Activated naive CD8-positive, alpha-beta T cell treated with anti-CD3 and anti-CD28 coated beads for 36 hours (primary cell): Measurements from ENCODE around the gene SLC6A16. TPM values are rescaled to one million over a fixed set of nuclear protein-coding genes. Genes with fewer than 3 reads are reported as not detected.

Source experiments
- DNase-seq: peaks from one replicate; pipeline ENCODE4 v3.0.0; 2021
- H3K27ac Mint-ChIP-seq: one replicate; pipeline ENCODE4 v1.8.0; 2022; ENCODE audit warnings: mild to moderate bottlenecking, moderate library complexity, mixed read lengths
- H3K27me3 Mint-ChIP-seq: one replicate; pipeline ENCODE4 v1.8.0; 2022; ENCODE audit warnings: mild to moderate bottlenecking, mixed read lengths
- H3K36me3 Mint-ChIP-seq: one replicate; pipeline ENCODE4 v1.8.0; 2021; ENCODE audit warnings: mild to moderate bottlenecking, mixed read lengths
- H3K4me1 Mint-ChIP-seq: one replicate; pipeline ENCODE4 v1.8.0; 2021; ENCODE audit warnings: mixed read lengths
- H3K4me3 Mint-ChIP-seq: one replicate; pipeline ENCODE4 v1.8.0; 2022; ENCODE audit warnings: mild to moderate bottlenecking, moderate library complexity, mixed read lengths
- H3K9me3 Mint-ChIP-seq: one replicate; pipeline ENCODE4 v1.8.0; 2022; ENCODE audit warnings: mixed read lengths
- total RNA-seq, 2 experiments: library from RNA; stranded (reverse); gene quantifications; one replicate each; pipeline ENCODE4 v1.2.3, GENCODE V29; 2021

SLC6A16 gene
- total RNA-seq, 2 experiments from 2014 or later, result 0.86 to 1.4 TPM

DNA sequence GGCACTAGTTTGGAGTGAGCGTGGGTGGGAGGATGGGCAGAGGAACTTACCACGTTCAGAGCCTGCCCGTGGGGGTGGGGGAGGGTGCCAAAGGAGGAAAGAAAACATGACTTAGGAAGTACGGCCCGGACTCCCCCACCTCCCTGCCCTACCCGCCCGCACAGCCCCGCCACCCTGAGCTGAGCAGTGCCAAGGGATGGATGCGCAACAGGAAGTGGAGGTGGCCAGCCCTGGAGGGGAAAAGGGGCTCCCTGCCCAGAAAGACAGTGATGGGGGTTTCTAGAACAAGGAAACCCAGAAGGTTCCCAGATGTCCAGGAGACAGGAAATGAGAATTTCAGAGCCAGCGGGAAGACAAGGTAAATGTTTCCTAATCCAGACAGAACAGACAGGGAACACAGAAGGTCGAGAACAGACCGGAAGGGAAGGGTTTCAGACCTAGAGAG, 30.9 kb upstream of the SLC6A16 start:
- DNase-seq, result no peak
- Mint-ChIP-seq H3K27me3 (peaks cover 11% of the 10 kb centered on the region), H3K4me1 (peaks cover 12% of the 10 kb centered on the region), H3K27ac (no peak overlapping the region), H3K36me3 (no peaks in the 10 kb centered on the region), H3K4me3 (no peak overlapping the region), H3K9me3 (no peaks in the 10 kb centered on the region)

DNA sequence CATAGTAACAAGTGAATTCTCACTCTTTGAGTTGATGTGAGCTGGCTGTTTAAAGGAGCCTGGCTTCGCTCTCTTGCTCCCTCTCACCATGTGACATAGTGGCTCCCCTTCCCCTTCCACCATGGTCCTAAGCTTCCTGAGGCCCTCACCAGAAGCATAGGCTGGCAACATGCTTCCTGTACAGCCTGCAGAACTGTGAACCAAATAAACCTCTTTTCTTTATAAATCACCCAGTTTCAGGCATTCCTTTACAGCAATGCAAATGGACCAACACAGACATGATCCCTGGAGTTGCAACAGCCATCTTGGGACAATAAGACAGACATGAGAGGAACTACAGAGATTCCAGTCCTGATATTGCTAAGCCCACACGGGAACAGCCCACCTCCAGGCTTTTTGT, 24.6 kb upstream of the SLC6A16 start:
- no peaks in the 10 kb centered on the region for H3K9me3 Mint-ChIP-seq
- H3K36me3 Mint-ChIP-seq, result no peaks in the 10 kb centered on the region
- H3K4me3 Mint-ChIP-seq, result no peak overlapping the region
- no peak overlapping the region for H3K27ac Mint-ChIP-seq
- no peaks in the 10 kb centered on the region for H3K27me3 Mint-ChIP-seq
- no peak for DNase-seq
- no peaks in the 10 kb centered on the region for H3K4me1 Mint-ChIP-seq

DNA sequence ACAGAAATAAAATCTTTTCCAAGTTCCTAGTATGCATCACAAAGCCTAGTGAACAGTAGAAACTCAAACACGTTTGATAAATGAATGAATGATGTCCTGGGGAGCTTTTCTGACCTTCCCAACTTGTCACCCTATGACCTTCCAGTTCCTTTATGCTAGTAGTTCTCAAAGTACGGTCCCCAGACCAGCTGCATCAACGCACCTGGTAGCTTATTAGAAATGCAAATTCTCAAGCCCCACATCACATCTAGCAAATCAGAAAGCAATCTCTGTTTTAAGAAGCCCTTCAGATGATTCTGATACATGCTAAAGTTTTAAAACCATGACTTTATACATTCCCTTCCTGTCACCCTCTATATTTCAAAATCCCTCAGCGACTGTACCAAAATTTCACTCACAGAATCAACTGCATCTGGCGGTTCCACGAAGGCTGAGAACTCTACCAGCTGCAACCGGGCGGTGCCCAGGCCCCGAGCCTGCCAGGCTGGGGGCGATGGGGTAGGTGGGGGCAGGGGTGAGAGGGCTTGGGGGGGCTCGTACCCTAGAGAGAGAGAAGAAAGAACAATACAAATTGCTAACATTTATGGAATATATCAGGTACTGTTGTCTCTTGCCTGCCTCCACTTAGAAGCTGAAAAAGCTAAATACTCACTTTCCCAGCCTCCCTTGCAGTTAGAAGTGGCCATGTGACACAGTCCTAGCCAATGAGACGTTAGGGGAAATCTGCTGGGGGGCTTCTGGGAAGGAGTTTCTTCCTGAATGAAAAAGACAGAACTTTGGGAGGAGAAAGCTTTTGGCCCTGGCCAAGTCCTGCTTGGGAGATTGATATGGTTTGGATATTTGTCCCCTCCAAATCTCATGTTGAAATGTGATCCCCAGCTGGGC, 23.6 kb upstream of the SLC6A16 start:
- DNase-seq, result no peak
- no peaks in the 10 kb centered on the region for H3K27me3 Mint-ChIP-seq
- no peaks in the 10 kb centered on the region for H3K4me1 Mint-ChIP-seq
- no peaks in the 10 kb centered on the region for H3K9me3 Mint-ChIP-seq
- H3K4me3 Mint-ChIP-seq, result no peak overlapping the region
- H3K36me3 Mint-ChIP-seq, result no peaks in the 10 kb centered on the region
- no peak overlapping the region for H3K27ac Mint-ChIP-seq

DNA sequence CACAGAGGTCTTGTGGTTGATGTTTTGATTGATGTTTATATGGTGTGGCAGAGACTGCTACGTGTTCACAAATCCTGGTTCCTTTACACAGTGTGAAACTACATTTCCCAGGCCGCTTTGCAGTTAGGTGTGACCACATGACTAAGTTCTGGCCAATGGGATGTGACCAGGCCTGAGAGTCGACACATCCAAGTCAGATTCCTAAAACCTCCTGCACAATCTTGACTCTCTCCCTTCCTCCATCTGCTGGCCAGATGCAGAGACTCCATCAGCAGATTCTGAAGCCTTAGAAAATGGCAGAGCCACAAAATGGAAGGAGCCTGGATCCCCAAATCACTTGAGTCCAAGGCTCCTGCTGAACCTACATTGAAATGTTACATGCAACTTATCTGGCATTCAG, 22.8 kb upstream of the SLC6A16 start:
- Mint-ChIP-seq H3K27me3 (no peaks in the 10 kb centered on the region), H3K4me1 (peaks cover 2% of the 10 kb centered on the region), H3K27ac (no peak overlapping the region), H3K4me3 (no peak overlapping the region), H3K9me3 (no peaks in the 10 kb centered on the region), H3K36me3 (no peaks in the 10 kb centered on the region)
- DNase-seq, result no peak

DNA sequence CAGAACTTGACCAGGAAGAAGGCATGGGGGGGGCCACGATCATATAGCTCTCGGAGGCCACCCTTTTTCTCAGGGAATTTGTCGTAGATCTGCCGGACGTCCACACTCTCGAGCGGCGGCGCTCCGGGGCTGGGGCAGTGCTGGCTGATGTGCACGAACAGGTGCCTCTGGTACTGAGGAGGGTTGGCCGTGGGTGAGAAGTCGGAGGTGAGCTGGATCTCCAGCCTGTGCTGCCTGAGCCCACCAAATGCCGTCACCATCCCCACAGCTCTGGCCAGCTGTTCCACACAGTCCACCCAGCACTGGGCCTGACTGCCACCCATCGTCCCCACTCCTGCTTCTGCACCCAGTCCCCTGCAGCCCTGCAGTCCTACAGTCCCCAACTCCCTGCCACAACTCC, 22.2 kb upstream of the SLC6A16 start:
- Mint-ChIP-seq H3K27ac (no peak overlapping the region), H3K27me3 (no peaks in the 10 kb centered on the region), H3K36me3 (no peaks in the 10 kb centered on the region), H3K4me3 (no peak overlapping the region), H3K9me3 (no peaks in the 10 kb centered on the region), H3K4me1 (peaks cover 4% of the 10 kb centered on the region)
- no peak for DNase-seq

DNA sequence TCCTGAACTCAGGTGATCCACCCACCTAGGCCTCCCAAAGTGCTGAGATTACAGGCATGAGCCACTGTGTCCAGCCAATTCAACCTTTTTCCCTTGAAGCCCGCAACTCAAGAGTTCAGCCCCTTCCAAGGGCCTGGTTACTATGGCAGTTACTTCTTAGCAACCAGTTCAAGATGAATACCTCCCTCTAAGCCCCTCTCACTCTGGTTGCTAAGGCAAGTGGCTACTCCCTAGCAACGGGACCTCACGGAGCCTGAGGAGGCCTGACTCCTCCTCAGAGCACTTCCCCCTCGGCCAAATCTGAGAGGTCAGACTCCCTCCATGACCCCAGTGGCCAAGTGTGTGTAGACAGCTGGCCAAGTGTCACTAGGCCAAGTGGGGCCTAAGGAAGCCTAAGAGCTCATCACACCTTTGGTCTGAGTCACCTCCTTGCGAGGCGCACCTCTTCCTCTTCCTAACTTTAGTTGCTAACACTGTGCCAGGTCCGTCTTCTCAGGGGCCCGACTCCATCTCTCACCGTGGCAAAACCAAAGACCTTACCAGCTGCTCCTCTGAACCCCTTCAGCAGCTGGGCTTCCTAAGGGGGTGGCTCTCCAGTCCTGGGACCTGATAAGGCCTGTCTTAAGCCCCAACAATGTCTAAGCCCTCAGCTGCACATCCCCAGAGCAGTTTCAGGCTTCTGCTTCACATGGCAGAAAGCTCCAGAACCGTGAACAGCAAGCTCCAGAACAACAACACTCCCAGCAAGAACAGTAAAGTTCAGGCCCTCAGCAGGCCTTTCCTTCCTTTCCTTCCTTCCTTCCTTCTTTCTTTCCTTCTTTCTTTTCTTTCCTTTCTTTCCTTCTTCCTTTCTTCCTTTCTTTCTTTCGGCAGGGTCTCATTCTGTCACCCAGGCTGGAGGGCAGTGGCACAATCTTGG, 19.8 kb upstream of the SLC6A16 start:
- no peaks in the 10 kb centered on the region for H3K9me3 Mint-ChIP-seq
- no peak for DNase-seq
- H3K36me3 Mint-ChIP-seq, result peaks cover 7% of the 10 kb centered on the region
- H3K4me3 Mint-ChIP-seq, result no peak overlapping the region
- no peak overlapping the region for H3K27ac Mint-ChIP-seq
- no peaks in the 10 kb centered on the region for H3K27me3 Mint-ChIP-seq
- peaks cover 10% of the 10 kb centered on the region for H3K4me1 Mint-ChIP-seq

DNA sequence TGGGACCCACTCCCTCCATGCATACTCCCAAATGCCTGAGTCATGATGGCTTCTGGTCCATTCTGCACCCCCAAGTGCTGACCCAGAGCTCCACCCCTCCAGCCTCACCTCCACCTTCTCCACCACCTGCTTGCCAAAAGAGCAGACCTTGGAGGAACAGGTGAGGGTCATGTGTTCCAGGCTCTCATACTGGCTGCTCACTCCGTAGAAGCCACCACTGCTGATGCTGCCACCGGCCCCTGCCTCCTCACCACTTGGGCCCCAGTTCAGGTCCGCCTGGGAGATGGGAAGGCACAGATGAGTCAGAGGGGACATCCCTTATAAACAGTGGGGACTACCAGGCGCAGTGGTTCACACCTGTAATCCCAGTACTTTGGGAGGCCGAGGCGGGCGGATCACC, 18.1 kb upstream of the SLC6A16 start:
- H3K4me3 Mint-ChIP-seq, result no peak overlapping the region
- H3K27me3 Mint-ChIP-seq, result no peaks in the 10 kb centered on the region
- no peaks in the 10 kb centered on the region for H3K9me3 Mint-ChIP-seq
- peaks cover 16% of the 10 kb centered on the region for H3K36me3 Mint-ChIP-seq
- DNase-seq, result no peak
- no peak overlapping the region for H3K27ac Mint-ChIP-seq
- H3K4me1 Mint-ChIP-seq, result peaks cover 15% of the 10 kb centered on the region

DNA sequence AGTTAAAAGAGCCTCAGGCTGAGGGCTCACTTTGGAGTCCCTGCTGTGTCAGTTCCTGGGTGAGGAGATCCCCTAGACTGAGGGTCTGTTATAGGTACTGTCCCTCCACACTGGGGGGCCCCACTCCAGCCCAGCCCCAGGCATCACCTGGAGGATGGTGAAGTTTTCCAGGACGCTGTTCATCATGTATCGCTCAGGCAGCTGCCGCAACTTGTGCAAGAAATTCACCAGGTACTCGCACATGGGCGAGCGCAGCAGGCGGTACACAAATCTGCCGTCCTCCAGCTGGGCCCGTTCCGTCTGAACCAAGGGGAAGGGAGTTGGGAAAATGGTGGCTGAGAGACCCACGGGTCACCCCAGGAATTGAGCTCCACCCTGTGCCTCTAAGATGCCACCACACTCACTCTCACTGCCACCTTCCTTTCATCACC, 17.3 kb upstream of the SLC6A16 start:
- Mint-ChIP-seq H3K9me3 (no peaks in the 10 kb centered on the region), H3K27ac (no peak overlapping the region), H3K36me3 (peaks cover 21% of the 10 kb centered on the region), H3K4me3 (no peak overlapping the region), H3K4me1 (peaks cover 17% of the 10 kb centered on the region), H3K27me3 (no peaks in the 10 kb centered on the region)
- DNase-seq, result no peak

DNA sequence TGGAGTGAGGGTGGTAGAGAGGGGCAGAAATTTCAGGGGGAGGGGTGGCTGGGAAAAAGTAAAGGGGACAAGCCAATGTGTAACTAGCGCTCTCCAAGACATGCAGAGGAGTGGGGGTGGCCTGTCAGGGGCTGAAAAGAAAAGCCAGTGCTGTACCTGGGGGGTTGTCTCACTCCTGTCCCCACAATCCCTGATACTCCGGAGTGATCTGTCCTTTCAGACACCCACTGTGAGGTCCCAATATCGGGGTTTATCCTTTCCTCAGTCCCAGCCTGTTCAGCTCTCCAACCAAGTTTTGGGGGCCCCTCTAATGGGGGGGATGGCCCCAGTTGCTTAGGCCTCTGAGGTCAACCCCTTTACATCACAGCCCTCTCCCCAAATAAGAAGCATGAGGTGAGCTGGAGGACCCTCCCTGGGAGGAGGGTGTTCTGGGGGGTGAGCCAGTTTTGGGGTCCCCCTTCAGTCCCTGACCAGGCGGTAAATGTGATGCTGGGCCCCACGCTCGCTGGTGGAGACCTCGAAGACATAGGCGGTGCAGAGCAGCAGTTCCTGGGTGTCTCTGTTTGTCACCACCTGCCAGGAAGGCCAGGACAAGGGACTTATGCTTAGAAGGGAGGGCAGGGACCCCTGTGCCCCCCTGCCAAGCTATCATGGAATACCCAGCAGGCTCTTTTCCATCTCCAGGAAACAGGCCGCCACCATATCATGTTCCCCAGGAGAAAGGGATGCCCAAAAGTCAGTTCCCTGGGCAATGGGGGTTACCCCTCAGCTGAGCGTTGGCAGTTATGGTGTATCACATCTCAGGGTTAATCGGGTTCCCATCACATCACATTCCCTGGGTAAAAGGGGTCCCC, 16.1 kb upstream of the SLC6A16 start:
- Mint-ChIP-seq H3K4me3 (no peak overlapping the region), H3K27ac (no peak overlapping the region), H3K27me3 (no peaks in the 10 kb centered on the region), H3K36me3 (peaks cover 24% of the 10 kb centered on the region), H3K9me3 (no peaks in the 10 kb centered on the region), H3K4me1 (peaks cover 25% of the 10 kb centered on the region)
- DNase-seq, result no peak

DNA sequence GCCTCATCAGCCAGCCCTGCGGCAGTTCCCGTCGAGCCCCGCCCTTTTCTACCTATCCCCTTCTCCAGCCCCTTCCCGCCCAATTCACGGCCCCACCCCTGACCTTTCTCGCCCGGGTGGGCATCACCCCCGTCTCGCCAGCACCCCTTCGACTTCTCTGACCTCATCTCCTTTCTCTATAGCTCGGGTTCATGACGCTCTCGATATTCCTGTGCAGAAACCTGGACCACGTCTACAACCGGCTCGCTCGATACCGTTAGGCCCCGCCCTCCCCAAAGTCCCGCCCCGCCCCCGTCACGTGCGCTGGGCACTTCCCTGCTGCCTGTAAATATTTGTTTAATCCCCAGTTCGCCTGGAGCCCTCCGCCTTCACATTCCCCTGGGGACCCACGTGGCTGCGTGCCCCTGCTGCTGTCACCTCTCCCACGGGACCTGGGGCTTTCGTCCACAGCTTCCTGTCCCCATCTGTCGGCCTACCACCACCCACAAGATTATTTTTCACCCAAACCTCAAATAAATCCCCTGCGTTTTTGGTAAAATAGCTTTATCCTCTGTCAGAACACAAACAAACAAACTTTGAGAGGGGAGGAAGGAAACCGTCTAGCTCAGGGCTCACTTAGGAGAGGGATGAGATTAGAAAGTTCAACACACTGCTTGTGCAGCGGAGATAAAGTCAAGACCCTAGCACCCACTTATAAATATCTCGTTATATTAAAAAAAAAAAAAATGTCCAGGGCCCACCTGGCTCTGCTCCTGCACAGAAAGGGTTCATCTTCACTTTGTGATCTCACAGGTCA, 15.3 kb upstream of the SLC6A16 start:
- DNase-seq, result no peak
- Mint-ChIP-seq H3K36me3 (peaks cover 24% of the 10 kb centered on the region), H3K4me1 (peaks cover 28% of the 10 kb centered on the region)

DNA sequence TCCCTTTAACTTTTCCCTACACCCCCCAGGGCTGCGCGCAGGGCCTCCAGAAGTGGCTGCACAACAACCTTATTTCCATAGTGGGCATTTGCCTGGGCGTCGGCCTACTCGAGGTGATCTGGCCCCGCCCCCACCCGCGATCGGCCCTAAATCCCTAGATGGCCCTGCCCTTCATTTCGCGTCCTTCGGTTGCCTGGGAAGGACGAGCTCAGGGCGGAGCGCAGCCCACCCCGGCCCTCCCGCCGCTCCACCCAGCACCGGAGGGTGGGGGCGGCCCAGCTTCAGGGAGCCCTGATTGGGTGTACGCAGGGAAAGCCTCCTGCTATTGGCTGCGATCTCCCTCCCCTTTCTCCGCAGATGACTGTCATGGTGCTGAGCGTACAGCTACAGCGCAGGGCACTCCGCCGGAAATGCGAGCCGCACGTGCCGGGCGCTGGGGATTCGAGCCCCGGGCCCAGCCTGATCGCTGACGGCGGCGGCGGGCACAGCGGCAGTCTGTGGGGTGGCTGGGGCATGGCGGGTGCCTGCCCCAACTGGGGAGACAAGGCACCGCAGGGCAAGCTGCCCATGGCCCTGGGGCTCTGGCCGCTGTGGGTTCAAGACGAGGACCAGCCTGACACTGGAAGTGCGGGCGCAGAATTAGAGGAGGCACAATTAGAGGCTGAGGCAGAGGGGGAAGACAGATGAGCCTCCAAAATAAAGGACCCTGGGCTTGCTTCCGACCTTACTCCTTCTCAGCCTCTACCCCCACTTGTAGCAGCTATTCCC, 14.5 kb upstream of the SLC6A16 start:
- H3K9me3 Mint-ChIP-seq, result no peaks in the 10 kb centered on the region
- peak overlapping the region; percentile 59 for H3K27ac Mint-ChIP-seq

More for the DNA sequence above, 15.3 kb upstream of the SLC6A16 start:
- no peak overlapping the region for H3K4me3 Mint-ChIP-seq
- H3K27ac Mint-ChIP-seq, result peak overlapping the region; percentile 59
- H3K27me3 Mint-ChIP-seq, result no peaks in the 10 kb centered on the region
- H3K9me3 Mint-ChIP-seq, result no peaks in the 10 kb centered on the region

DNA sequence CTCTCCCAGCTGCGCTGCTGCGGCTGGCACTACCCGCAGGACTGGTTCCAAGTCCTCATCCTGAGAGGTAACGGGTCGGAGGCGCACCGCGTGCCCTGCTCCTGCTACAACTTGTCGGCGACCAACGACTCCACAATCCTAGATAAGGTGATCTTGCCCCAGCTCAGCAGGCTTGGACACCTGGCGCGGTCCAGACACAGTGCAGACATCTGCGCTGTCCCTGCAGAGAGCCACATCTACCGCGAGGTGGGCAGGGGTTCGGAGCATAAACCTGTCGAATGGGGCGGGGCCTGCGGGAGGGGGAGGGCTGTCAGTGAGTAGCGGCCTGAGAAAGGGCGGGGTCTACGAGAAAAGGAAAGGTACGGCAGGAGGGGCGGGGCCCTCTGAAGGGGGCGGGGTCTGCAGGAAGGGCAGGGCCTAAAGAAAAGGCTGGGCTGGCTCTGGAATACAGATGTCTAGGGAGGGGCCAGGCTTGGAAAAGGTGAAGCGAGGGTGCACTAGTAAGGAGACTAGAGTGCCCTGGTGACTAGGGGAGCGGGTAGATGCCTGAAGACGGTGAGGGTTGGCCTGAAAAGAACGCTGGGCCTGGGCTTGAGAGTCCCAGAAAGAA, 13.8 kb upstream of the SLC6A16 start:
- DNase-seq, result peak; percentile 33
- Mint-ChIP-seq H3K27ac (peak overlapping the region; percentile 72), H3K4me1 (peaks cover 34% of the 10 kb centered on the region), H3K9me3 (no peaks in the 10 kb centered on the region), H3K4me3 (peak overlapping the region; percentile 22), H3K36me3 (peaks cover 24% of the 10 kb centered on the region), H3K27me3 (no peaks in the 10 kb centered on the region)

More for the DNA sequence above, 14.5 kb upstream of the SLC6A16 start:
- no peak for DNase-seq
- Mint-ChIP-seq H3K4me1 (peaks cover 29% of the 10 kb centered on the region), H3K4me3 (no peak overlapping the region), H3K36me3 (peaks cover 24% of the 10 kb centered on the region), H3K27me3 (no peaks in the 10 kb centered on the region)

DNA sequence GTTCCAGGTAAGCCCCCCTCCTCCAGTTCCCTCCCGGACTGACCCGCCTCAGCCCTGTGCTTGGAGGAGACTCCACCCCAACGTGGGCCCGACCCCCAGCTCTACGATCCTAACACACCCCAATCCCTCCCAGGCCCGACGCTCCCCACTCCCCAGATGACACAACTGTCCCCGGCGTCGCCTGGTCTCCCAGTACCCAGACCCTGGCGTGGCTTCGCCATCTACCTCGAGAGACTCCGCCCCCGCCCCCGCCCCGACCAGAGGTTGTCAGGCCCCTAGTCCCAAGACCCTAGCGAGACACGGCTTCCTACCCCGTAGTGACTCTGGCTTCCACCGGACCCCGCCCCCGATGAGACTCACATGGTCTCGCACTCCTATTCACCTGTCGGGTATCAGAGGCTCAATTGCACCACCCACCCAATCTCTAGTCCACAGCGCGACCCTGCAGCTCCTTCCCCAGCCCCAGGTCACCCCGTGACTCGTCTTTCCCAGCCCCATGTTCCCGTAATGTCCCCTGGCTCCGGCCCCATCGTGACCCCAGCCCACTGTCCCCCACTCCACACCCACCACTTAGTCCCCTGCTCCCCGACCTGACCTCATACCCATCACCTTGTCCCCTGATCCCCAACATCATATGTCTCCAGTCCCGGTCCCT, 13.2 kb upstream of the SLC6A16 start:
- H3K4me3 Mint-ChIP-seq, result peak overlapping the region; percentile 22
- H3K4me1 Mint-ChIP-seq, result peaks cover 40% of the 10 kb centered on the region
- DNase-seq, result no peak
- H3K9me3 Mint-ChIP-seq, result no peaks in the 10 kb centered on the region
- H3K27ac Mint-ChIP-seq, result peak overlapping the region; percentile 72
- peaks cover 24% of the 10 kb centered on the region for H3K36me3 Mint-ChIP-seq
- no peaks in the 10 kb centered on the region for H3K27me3 Mint-ChIP-seq
